ENCODE measurements around the gene DYRK1A.

The DYRK1A gene

DNA sequence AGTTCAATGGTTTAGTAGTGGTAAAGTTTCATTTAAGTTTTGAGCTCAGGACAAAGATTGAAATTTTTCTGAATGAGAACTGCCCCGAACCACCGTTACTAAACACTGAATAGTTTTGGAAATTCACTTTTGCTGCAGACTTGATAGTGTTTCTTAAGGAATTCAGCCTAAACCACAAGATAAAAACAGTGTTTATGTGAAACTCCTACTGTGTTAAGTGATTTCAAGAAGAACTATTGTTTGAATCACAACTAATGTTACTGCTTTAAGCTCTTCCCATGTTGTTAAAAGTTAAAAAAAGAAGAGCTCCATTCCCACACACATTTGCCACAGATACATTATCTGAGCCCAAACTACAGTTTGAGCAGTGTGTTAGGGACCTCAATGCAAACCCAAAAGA lies 159.2 kb downstream of the DYRK1A start:
- DNase-seq (ENCODE audit: extremely low read depth, insufficient read length): no peak
- Histone ChIP-seq H3K36me3 (ENCODE audit: control insufficient read depth, insufficient read depth, low read length) (no peaks in the 10 kb centered on the region), H3K27me3 (replicated peaks; ENCODE audit: control insufficient read depth, insufficient read depth, low read length) (no peaks in the 10 kb centered on the region), H3K4me3 (replicated peaks; ENCODE audit: low read depth, low read length) (no peak overlapping the region)
- no peak for TF ChIP-seq CTCF (IDR thresholded peaks at IDR 0.05; ENCODE audit: insufficient read depth, low read length, poor library complexity, severe bottlenecking)

- DNase-seq (ENCODE audit: extremely low read depth, insufficient read length): no peak
- Histone ChIP-seq H3K4me3 (replicated peaks; ENCODE audit: low read depth, low read length) (no peak overlapping the region), H3K27me3 (replicated peaks; ENCODE audit: control insufficient read depth, insufficient read depth, low read length) (no peaks in the 10 kb centered on the region), H3K36me3 (ENCODE audit: control insufficient read depth, insufficient read depth, low read length) (no peaks in the 10 kb centered on the region)
- TF ChIP-seq CTCF (IDR thresholded peaks at IDR 0.05; ENCODE audit: insufficient read depth, low read length, poor library complexity, severe bottlenecking): no peak
Observed at GRCh38 chr21:37527103-37527502, 160.5 kb downstream of the DYRK1A start.

DNA sequence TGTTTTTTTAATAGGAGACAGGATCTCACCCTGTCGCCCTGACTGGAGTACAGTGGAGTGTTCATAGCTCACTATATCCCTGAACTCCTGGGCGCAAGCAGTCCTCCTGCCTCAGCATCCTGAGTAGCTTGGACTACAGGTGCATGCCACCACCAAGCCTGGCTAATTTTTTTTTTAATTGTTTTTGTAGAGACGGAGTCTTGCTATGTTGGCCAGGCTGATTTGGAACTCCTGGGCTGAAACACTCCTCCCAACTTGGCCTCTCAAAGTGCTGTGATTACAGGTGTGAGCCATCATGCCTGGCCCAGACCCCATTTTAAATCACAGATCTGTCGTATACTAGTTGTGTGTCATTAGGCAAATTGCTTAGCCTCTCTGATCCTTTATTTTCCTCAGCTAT lies 161.1 kb downstream of the DYRK1A start:
- no peaks in the 10 kb centered on the region for H3K36me3 ChIP-seq (ENCODE audit: control insufficient read depth, insufficient read depth, low read length)
- DNase-seq (ENCODE audit: extremely low read depth, insufficient read length): no peak
- no peak overlapping the region for H3K4me3 ChIP-seq (replicated peaks; ENCODE audit: low read depth, low read length)
- no peak for TF ChIP-seq CTCF (IDR thresholded peaks at IDR 0.05; ENCODE audit: insufficient read depth, low read length, poor library complexity, severe bottlenecking)
- H3K27me3 ChIP-seq (replicated peaks; ENCODE audit: control insufficient read depth, insufficient read depth, low read length): no peaks in the 10 kb centered on the region

DNA sequence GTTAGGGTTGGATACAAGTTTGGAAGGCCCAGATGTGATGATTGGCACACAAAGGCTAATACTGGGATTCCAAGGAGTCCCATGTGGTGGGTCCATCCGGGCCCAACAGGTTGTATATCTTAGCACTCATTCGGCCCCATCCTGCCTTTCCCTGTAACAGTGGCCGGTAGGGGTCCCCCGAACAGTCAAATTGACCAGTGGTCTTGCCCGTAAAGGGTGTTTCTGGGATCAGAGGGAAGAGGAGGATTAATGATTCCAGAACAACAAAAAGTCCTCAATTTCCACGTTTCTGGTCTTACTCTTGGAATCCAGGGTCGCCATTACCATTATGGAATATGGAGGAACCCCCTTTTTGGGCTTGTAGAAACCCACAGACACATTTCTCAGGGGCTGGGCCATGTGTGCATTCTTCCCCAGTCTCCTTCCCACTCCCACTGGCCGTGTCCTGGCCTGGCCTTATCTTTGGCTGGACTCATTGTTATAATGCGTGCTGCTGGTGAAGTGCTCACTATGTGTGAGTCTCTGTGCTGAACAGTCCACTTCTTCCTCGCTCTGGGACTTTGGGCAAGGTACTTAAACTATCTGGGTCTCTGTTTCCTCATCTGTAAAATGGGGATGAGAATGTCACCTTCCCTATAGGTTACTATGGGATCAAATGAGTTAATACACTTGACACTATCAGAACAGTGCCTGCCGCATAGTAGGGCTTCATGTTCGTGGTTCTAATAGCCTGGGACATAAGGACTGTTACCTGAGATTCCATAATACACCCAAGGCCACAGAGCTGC lies 161.8 kb downstream of the DYRK1A start:
- H3K4me3 ChIP-seq (replicated peaks; ENCODE audit: low read depth, low read length): no peak overlapping the region
- no peaks in the 10 kb centered on the region for H3K36me3 ChIP-seq (ENCODE audit: control insufficient read depth, insufficient read depth, low read length)
- DNase-seq (ENCODE audit: extremely low read depth, insufficient read length): no peak
- no peaks in the 10 kb centered on the region for H3K27me3 ChIP-seq (replicated peaks; ENCODE audit: control insufficient read depth, insufficient read depth, low read length)
- TF ChIP-seq CTCF (IDR thresholded peaks at IDR 0.05; ENCODE audit: insufficient read depth, low read length, poor library complexity, severe bottlenecking): no peak

DNA sequence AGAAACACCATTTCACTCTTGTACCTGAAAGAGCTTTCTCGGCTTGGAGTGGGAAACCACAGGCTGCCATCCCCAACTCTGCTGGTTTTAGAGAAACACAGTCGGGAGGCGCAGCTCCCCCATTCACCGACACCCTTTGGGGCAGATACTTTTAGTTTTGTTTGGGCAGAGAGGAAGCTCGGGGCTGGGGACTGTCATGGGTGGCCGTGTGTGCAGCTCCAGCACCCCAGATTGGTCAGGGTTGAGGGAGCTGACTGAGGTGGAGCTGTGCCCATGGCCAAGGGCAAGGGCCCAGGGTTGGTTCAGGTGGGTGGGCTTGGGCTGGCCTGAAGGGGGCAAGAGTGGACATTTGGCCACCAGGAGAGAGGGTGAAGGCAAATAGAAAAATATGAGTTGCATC lies 163.1 kb downstream of the DYRK1A start:
- H3K27me3 ChIP-seq (replicated peaks; ENCODE audit: control insufficient read depth, insufficient read depth, low read length): no peaks in the 10 kb centered on the region
- no peak for TF ChIP-seq CTCF (IDR thresholded peaks at IDR 0.05; ENCODE audit: insufficient read depth, low read length, poor library complexity, severe bottlenecking)
- no peak overlapping the region for H3K4me3 ChIP-seq (replicated peaks; ENCODE audit: low read depth, low read length)
- H3K36me3 ChIP-seq (ENCODE audit: control insufficient read depth, insufficient read depth, low read length): no peaks in the 10 kb centered on the region
- no peak for DNase-seq (ENCODE audit: extremely low read depth, insufficient read length)

Data from GM06990 (cell line).